B cell (primary cell): ENCODE data around the gene KLHL22.

Experiments used
- CTCF ChIP-seq: fragments of 200-600 bp; IDR thresholded peaks from one replicate; pipeline ENCODE4 v1.8.0; 2022; ENCODE audit warnings: antibody characterized with exemption, mild to moderate bottlenecking
- EZH2 ChIP-seq: IDR thresholded peaks from 2 replicates; pipeline ENCODE4 v1.6.1; 2012; ENCODE audit warnings: borderline replicate concordance, low read depth, mild to moderate bottlenecking, moderate library complexity, low read length; ENCODE audit not compliant: insufficient read depth, poor library complexity, severe bottlenecking

- no peak for TF ChIP-seq CTCF
- no peak for TF ChIP-seq EZH2
Measured at GRCh38 chr22:20514658-20515406, 19.2 kb upstream of the KLHL22 start.
